ENCODE data around the gene MPZL3. TPM values are rescaled to one million over a fixed set of nuclear protein-coding genes. Genes with fewer than 3 reads are reported as not detected.

Gene MPZL3
- total and polyA plus RNA-seq, 2 experiments from 2014 or later, result 0.92 to 2.9 TPM

DNA sequence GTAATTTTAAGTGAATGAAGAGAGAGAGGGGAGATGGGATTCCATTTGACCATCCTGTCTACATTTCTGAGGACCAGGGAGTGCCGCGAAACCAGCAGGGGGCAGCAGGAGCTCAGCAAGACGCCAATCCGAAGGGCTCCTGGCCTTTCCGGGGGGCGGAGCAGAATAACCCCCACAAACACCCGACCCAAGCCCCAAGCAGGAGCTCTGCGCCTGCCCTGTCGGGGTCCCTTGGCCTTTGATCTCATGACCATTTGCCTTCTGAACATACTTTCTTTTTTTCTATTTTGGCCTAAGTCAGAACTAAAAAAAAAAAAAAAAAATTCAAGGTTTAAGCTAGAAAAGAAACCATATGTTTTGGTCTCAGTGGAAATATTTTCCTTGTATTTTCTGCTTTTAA, 53.8 kb downstream of the MPZL3 start:
- ATAC-seq, result peak; percentile 87
- Histone ChIP-seq H3K79me2 (replicated peaks; ENCODE audit: insufficient read depth) (no peaks in the 10 kb centered on the region), H3K27me3 (ENCODE audit: insufficient read depth) (no peaks in the 10 kb centered on the region), H3K27ac (ENCODE audit: low read depth) (no peak overlapping the region), H3K4me2 (0 out of 2 replicates have a peak overlapping the region, but pooled peaks have one; percentile 33), H3F3A (replicated peaks; ENCODE audit: low read depth) (no peaks in the 10 kb centered on the region), H3K9me2 (ENCODE audit: insufficient read depth) (peaks cover 6% of the 10 kb centered on the region; the same call in 1 of the 2 replicates), H2AFZ (peak overlapping the region; percentile 43; the same call in 1 of the 2 replicates), H3K36me3 (ENCODE audit: insufficient read depth) (no peaks in the 10 kb centered on the region), H4K20me1 (replicated peaks; ENCODE audit: insufficient read depth) (no peaks in the 10 kb centered on the region), H3K4me1 (ENCODE audit: insufficient read depth) (peaks cover 16% of the 10 kb centered on the region), H3K4me3 (no peak overlapping the region)
- Mint-ChIP-seq H3K27me3 (ENCODE audit: insufficient read depth, low read depth, poor library complexity) (peaks cover 2% of the 10 kb centered on the region), H3K9me3 (no peaks in the 10 kb centered on the region), H3K27ac (no peak overlapping the region), H3K4me1 (peaks cover 38% of the 10 kb centered on the region), H3K36me3 (ENCODE audit: low read depth) (no peaks in the 10 kb centered on the region), H3K4me3 (no peak overlapping the region)
- peak; percentile 87 for DNase-seq (ENCODE audit: low spot score)
- TF ChIP-seq ZNF331 (CRISPR knock-in tag; IDR thresholded peaks at IDR 0.05; ENCODE audit: low read depth), result no peak
- TF ChIP-seq, protein P1, sequence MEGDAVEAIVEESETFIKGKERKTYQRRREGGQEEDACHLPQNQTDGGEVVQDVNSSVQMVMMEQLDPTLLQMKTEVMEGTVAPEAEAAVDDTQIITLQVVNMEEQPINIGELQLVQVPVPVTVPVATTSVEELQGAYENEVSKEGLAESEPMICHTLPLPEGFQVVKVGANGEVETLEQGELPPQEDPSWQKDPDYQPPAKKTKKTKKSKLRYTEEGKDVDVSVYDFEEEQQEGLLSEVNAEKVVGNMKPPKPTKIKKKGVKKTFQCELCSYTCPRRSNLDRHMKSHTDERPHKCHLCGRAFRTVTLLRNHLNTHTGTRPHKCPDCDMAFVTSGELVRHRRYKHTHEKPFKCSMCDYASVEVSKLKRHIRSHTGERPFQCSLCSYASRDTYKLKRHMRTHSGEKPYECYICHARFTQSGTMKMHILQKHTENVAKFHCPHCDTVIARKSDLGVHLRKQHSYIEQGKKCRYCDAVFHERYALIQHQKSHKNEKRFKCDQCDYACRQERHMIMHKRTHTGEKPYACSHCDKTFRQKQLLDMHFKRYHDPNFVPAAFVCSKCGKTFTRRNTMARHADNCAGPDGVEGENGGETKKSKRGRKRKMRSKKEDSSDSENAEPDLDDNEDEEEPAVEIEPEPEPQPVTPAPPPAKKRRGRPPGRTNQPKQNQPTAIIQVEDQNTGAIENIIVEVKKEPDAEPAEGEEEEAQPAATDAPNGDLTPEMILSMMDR (conservative IDR thresholded peaks at IDR 0.05; ENCODE audit: low read depth in 2 of 2), result peak; percentile 89 to 94
- TF ChIP-seq, protein P2, sequence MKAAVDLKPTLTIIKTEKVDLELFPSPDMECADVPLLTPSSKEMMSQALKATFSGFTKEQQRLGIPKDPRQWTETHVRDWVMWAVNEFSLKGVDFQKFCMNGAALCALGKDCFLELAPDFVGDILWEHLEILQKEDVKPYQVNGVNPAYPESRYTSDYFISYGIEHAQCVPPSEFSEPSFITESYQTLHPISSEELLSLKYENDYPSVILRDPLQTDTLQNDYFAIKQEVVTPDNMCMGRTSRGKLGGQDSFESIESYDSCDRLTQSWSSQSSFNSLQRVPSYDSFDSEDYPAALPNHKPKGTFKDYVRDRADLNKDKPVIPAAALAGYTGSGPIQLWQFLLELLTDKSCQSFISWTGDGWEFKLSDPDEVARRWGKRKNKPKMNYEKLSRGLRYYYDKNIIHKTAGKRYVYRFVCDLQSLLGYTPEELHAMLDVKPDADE (IDR thresholded peaks at IDR 0.05), result no peak
- no peak for TF ChIP-seq EZH2phosphoT487 (IDR thresholded peaks at IDR 0.05; ENCODE audit: unreplicated experiment)

DNA sequence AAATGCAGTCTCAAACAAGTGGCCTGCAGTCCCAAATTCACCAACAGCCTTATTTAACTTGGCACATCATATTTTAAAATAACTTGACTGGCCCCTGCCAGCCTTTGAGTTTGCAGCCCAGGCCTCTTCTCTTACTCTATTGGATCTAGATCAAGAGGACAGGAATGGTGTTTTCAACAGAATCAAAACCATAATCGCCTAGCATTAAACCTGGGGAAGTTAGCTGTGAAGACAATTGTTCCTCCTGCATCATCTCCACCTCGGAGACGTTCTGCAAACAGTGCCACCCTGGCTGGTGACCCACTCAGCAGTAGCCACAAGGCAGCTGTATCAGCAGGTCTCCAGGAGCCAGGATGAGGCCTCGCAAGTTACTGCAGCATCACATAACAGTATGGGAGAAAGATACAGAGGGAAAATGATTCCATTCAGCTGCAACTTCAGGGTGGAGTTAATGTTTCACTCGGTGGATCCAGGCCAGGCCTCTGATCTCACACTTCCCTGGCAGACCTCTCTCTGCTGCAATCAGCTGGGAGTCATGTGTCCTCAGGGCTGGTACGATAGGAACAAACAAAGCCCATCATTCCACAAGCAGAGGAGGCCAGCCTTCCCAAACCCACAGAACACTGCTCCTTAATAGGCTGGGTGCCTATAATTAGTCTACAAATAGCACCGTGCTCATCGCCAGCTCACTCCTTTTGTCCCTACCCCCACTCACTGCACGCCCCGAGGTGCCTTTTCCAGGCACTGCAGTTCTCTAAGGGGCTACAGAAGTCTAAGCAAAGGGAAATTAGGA, 57.1 kb downstream of the MPZL3 start:
- no peak overlapping the region; the same call in 1 of the 2 replicates for H3K4me2 ChIP-seq
- H3K27ac ChIP-seq (ENCODE audit: low read depth), result no peak overlapping the region
- H3K4me3 ChIP-seq, result no peak overlapping the region
- 0 out of 3 replicates have a peak, but pooled peaks have one; percentile 20 for ATAC-seq
- H3K79me2 ChIP-seq (replicated peaks; ENCODE audit: insufficient read depth), result no peaks in the 10 kb centered on the region
- H3K36me3 ChIP-seq (ENCODE audit: insufficient read depth), result no peaks in the 10 kb centered on the region
- no peak overlapping the region; the same call in 2 of the 3 replicates for H3K4me3 Mint-ChIP-seq
- peaks cover 38% of the 10 kb centered on the region for H3K4me1 Mint-ChIP-seq
- peaks cover 22% of the 10 kb centered on the region for H3K9me3 Mint-ChIP-seq
- H4K20me1 ChIP-seq (replicated peaks; ENCODE audit: insufficient read depth), result no peaks in the 10 kb centered on the region
- no peaks in the 10 kb centered on the region for H3F3A ChIP-seq (replicated peaks; ENCODE audit: low read depth)
- H3K27me3 Mint-ChIP-seq (ENCODE audit: insufficient read depth, low read depth, poor library complexity), result peaks cover 2% of the 10 kb centered on the region
- H3K36me3 Mint-ChIP-seq (ENCODE audit: low read depth), result peaks cover 4% of the 10 kb centered on the region; the same call in 2 of the 3 replicates
- no peak for DNase-seq (ENCODE audit: low spot score)
- no peaks in the 10 kb centered on the region for H3K27me3 ChIP-seq (ENCODE audit: insufficient read depth)
- H3K4me1 ChIP-seq (ENCODE audit: insufficient read depth), result peaks cover 16% of the 10 kb centered on the region
- peak overlapping the region; percentile 59; the same call in 1 of the 2 replicates for H2AFZ ChIP-seq
- no peak overlapping the region for H3K27ac Mint-ChIP-seq
- H3K9me2 ChIP-seq (ENCODE audit: insufficient read depth), result peaks cover 4% of the 10 kb centered on the region; the same call in 1 of the 2 replicates
- TF ChIP-seq EZH2phosphoT487 (IDR thresholded peaks at IDR 0.05; ENCODE audit: unreplicated experiment) (no peak), ZNF114 (CRISPR knock-in tag; IDR thresholded peaks at IDR 0.05) (no peak), EZH2 (IDR thresholded peaks at IDR 0.05; ENCODE audit: low read depth, unreplicated experiment) (no peak), NANOG (IDR thresholded peaks at IDR 0.05; ENCODE audit: borderline replicate concordance) (no peak), CREB1 (CRISPR knock-in tag; IDR thresholded peaks at IDR 0.05; ENCODE audit: low read depth) (no peak)
- TF ChIP-seq, protein P3, sequence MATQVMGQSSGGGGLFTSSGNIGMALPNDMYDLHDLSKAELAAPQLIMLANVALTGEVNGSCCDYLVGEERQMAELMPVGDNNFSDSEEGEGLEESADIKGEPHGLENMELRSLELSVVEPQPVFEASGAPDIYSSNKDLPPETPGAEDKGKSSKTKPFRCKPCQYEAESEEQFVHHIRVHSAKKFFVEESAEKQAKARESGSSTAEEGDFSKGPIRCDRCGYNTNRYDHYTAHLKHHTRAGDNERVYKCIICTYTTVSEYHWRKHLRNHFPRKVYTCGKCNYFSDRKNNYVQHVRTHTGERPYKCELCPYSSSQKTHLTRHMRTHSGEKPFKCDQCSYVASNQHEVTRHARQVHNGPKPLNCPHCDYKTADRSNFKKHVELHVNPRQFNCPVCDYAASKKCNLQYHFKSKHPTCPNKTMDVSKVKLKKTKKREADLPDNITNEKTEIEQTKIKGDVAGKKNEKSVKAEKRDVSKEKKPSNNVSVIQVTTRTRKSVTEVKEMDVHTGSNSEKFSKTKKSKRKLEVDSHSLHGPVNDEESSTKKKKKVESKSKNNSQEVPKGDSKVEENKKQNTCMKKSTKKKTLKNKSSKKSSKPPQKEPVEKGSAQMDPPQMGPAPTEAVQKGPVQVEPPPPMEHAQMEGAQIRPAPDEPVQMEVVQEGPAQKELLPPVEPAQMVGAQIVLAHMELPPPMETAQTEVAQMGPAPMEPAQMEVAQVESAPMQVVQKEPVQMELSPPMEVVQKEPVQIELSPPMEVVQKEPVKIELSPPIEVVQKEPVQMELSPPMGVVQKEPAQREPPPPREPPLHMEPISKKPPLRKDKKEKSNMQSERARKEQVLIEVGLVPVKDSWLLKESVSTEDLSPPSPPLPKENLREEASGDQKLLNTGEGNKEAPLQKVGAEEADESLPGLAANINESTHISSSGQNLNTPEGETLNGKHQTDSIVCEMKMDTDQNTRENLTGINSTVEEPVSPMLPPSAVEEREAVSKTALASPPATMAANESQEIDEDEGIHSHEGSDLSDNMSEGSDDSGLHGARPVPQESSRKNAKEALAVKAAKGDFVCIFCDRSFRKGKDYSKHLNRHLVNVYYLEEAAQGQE (IDR thresholded peaks at IDR 0.05; ENCODE audit: unreplicated experiment), result no peak
- TF ChIP-seq, protein P2 (IDR thresholded peaks at IDR 0.05), result no peak

Data from GM23338 (cell line).